Erythroblast (primary cell): ENCODE measurements around the gene SVOPL.
A peak's percentile ranks its signal among the peaks of the same experiment; 100 is the strongest.
"Not testable (repeated sequence)": the region's sequence is repeated elsewhere in the genome, so short reads cannot be mapped to it uniquely, and the experiment has no call there.

ENCODE experiments used
- DNase-seq, 2 experiments: peaks; one replicate each; lab custom pipeline; 2025; lab: John Stamatoyannopoulos, UW
- GATA1 ChIP-seq: IDR thresholded peaks from 2 replicates; pipeline ENCODE4 v1.6.1; 2011; ENCODE audit warnings: low read depth, mild to moderate bottlenecking, control low read depth, low read length, moderate library complexity
- POLR2A ChIP-seq: IDR thresholded peaks from 2 replicates; pipeline ENCODE4 v1.6.1; 2011; ENCODE audit warnings: mild to moderate bottlenecking, low read length

The SVOPL gene

GRCh38 chr7:138690495-138690894, 10.7 kb downstream of the SVOPL start:
- no peak for DNase-seq
- TF ChIP-seq GATA1, result no peak
- TF ChIP-seq POLR2A, result no peak

GRCh38 chr7:138688037-138688436, 13.1 kb downstream of the SVOPL start:
- not testable (repeated sequence) for DNase-seq

- DNase-seq, result no peak
- TF ChIP-seq GATA1 (no peak), POLR2A (no peak)
Observed at GRCh38 chr7:138684340-138684739, 16.8 kb downstream of the SVOPL start.

GRCh38 chr7:138679793-138680192, 21.4 kb downstream of the SVOPL start:
- TF ChIP-seq GATA1, result no peak
- TF ChIP-seq POLR2A, result no peak
- no peak for DNase-seq

- TF ChIP-seq GATA1 (no peak), POLR2A (no peak)
Observed at GRCh38 chr7:138670594-138670993, 30.6 kb downstream of the SVOPL start.

GRCh38 chr7:138669364-138669763, 31.8 kb downstream of the SVOPL start:
- TF ChIP-seq POLR2A, result no peak
- no peak for TF ChIP-seq GATA1
- no peak for DNase-seq

More at GRCh38 chr7:138670594-138670993, 30.6 kb downstream of the SVOPL start:
- DNase-seq, result no peak

- no peak for DNase-seq
- no peak for TF ChIP-seq POLR2A
Observed at GRCh38 chr7:138668946-138669345, 32.2 kb downstream of the SVOPL start.

GRCh38 chr7:138668229-138668596, 32.9 kb downstream of the SVOPL start:
- DNase-seq, result no peak
- no peak for TF ChIP-seq POLR2A
- TF ChIP-seq GATA1, result no peak

GRCh38 chr7:138667535-138668228, 33.5 kb downstream of the SVOPL start:
- no peak for DNase-seq
- TF ChIP-seq GATA1, result no peak
- no peak for TF ChIP-seq POLR2A

GRCh38 chr7:138666385-138666784, 34.8 kb downstream of the SVOPL start:
- DNase-seq, result no peak
- TF ChIP-seq POLR2A (no peak), GATA1 (no peak)

GRCh38 chr7:138665669-138666140, 35.5 kb downstream of the SVOPL start:
- no peak for DNase-seq
- TF ChIP-seq POLR2A, result no peak
- TF ChIP-seq GATA1, result no peak

- DNase-seq, result no peak
- TF ChIP-seq GATA1 (no peak), POLR2A (no peak)
Observed at GRCh38 chr7:138665249-138665648, 35.9 kb downstream of the SVOPL start.

- TF ChIP-seq GATA1, result no peak
- DNase-seq, result peak in 1 of 2 experiments; percentile 30
Observed at GRCh38 chr7:138663725-138664710, 37.1 kb downstream of the SVOPL start.

- DNase-seq, result no peak
- TF ChIP-seq POLR2A (no peak), GATA1 (no peak)
Observed at GRCh38 chr7:138662991-138663320, 38.2 kb downstream of the SVOPL start.
